ENCODE measurements around the gene INKA2. TPM values are rescaled to one million over a fixed set of nuclear protein-coding genes. Genes with fewer than 3 reads are reported as not detected.
"Not testable (repeated sequence)": the region's sequence is repeated elsewhere in the genome, so short reads cannot be mapped to it uniquely, and the experiment has no call there.

INKA2 gene
- total RNA-seq, 1 donor from 2014 or later: 1.3 TPM

- intact Hi-C loops (cut with micrococcal nuclease): no loop called here
Measured at GRCh38 chr1:111751906-111752575, 12.8 kb upstream of the INKA2 start.

DNA sequence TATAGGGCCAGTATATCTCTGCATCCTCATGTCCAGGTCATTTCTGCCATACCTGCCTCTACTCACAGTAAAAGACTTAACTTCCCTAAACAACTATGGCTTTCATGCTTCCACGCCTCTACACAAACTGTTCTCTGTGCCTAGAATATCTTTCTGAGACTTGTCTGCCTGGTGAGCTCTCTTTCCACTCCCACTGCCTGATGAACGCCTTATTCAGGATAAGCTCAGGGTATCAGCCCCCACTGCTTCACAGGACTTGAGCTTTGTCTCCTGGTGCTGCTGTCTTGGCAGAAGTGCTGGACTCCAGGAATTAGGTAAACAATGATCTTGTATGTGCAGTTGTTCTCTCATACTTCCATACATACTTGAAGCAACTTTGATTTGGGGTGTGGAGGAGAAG is 11.7 kb upstream of the INKA2 start:
- intact Hi-C loops (cut with micrococcal nuclease): no loop called here

- intact Hi-C loops (cut with micrococcal nuclease): no loop called here
Measured at GRCh38 chr1:111749628-111750027, 10.4 kb upstream of the INKA2 start.

GRCh38 chr1:111747947-111748346 is 8.8 kb upstream of the INKA2 start:
- intact Hi-C loops (cut with micrococcal nuclease): loop anchor here (1.0 to 2.0 kb wide), 4 partner anchors 33 to 299 kb away; partner anchors contain the start of genes ATP5PB and WDR77

DNA sequence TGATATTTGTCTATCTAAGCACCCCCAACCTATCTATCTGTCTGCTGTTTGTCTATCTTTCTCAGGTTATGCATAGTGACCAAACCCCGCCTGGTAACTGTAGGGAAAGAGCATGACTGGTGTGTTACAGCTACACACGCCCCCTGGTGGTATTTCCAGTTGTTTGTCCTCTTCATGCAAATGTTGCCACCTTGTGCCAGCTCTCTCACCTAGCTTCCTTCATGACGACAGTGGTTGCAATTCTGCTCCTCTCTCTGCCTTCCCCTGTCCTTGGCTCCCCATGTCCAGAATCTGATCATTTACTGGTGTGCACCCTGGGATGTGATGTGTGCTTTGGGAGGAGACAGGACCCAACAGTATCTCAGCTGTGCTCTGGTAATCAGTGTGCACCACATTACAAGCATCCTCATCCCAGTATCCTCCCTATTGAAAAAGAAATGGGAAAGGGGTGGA is 8.1 kb upstream of the INKA2 start:
- intact Hi-C loops (cut with micrococcal nuclease): loop anchor here (1.0 to 2.0 kb wide), 4 partner anchors 32 to 299 kb away; partner anchors contain the start of genes ATP5PB and WDR77

DNA sequence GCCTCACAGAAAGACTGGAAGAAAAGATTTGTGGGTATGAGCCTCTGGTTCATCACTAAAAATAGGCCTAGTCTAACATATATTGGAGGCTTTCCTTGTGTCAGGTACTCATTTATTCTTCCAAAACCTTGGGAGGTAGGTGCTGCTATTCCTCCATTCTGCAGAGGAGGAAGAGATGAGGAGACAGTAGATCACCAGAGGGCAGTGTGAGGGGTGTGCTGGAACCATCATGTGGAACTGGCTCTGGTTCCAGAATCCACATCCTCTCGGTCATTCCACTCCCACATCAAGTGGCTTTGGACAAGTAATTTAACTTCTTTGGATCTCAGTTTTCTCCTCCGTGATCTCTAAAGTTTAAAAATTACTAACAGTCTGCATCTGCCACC is 7.4 kb upstream of the INKA2 start:
- intact Hi-C loops (cut with micrococcal nuclease): loop anchor here (2.0 kb wide), 1 partner anchor 298 kb away; the partner anchor contains the start of genes ATP5PB and WDR77

DNA sequence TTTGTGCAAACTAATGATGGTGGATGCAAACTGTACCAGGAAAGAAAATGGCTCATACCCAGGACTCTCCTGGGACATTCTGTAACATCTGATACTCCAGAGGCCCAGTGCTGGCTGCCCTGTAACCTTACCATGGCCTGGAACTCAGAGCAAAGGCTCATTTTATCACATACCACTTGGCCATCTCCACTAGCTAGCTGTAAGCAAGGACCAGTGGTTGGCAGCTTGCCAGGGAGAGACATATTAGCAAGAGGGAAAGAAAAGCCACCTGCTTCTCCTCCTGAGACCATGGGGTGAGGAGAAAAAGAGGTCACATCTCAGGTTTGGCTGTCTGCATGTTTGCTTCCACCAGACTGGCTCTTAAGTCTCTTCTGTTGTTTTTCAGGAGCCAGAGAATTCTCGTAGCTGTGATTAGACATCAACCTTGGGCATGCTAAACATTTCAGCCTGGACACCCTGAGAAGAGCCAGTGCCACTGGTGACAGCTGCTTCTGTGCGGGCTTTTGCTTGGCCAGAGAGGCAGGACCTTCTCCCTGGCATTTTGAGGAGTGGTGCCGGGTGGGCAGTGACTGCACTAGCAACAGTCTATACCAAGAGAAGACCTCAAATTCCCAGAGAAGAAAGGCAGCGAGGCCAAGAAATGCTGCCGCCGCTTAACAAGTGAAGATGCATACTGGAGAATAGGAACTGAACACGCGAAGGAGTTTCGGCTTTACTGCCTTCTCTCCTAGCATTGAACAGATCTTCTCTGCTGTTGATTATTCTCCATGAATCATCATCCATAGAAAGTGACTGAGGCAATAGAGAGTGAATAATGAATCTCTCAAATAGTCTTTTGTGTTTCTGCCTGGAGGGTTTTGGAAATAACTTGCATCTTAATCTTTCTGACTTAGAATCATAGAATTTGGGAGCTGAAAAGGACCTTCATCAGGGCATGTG is 6.7 kb upstream of the INKA2 start:
- intact Hi-C loops (cut with micrococcal nuclease): loop anchor here (2.0 kb wide), 1 partner anchor 297 kb away; the partner anchor contains the start of genes ATP5PB and WDR77

DNA sequence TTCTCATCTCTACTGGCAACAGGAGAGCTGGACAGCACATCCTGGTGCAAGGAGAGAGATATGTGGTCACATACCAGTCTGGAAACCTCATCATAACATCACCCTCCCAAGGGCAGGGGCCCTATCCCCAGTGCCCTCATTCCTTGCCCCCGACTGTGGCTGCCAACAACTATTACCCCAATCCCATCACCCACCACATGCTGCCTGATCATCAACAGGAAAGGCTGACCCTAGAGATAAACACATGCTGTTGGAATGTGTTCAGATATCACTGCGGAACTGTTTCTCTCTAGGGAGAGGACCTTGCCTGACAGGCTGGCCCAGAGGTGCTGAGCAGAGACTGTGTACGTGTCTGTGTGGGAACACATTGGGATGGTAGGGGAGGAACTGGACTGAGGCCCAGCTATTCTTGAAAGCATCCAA is 4.5 kb upstream of the INKA2 start:
- intact Hi-C loops (cut with micrococcal nuclease): no loop called here

DNA sequence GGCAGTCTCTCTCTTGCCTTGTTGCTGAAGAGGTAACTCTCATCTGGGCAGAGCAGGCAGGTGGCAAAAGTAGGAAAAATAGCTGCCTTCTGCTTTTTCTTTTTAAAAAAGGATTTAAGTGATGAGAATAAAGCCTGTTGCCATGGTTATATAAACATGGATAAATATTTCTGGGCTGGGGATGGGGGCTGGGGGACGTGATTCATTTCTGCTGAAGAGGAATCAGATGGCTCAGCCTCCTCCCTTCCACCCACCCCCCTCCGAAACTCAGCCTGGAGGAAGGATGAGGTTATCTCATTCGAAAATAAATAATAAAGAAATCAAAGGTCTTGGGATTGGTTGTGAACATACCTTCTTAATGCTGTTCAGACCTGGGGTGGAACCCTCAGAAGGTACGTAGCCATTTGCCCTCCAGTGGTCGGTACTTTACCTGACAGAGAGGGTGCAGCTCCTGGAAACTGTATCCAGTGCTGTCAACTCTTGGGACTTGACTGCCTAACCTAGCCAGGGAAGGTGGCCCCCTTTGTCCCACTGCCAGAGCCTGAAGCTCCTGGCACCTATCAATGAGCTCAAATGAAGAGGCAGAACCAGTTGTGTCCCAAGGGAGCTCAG is 3.8 kb upstream of the INKA2 start:
- intact Hi-C loops (cut with micrococcal nuclease): no loop called here

DNA sequence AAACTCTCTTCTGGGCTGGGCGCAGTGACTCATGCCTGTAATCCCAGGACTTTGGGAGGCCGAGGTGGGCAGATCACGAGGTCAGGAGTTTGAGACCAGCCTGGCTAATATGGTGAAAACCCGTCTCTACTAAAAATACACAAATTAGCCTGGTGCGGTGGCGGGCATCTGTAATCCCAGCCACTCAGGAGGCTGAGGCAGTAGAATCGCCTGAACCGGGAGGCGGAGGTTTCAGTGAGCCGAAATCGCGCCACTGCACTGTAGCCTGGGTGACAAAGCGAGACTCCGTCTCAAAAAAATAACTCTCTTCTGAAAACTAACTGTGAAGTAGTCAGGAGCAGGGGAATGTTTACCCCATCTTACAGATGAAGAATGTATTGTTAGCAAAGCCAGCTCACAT is 3.1 kb upstream of the INKA2 start:
- intact Hi-C loops (cut with micrococcal nuclease): not testable (repeated sequence)

DNA sequence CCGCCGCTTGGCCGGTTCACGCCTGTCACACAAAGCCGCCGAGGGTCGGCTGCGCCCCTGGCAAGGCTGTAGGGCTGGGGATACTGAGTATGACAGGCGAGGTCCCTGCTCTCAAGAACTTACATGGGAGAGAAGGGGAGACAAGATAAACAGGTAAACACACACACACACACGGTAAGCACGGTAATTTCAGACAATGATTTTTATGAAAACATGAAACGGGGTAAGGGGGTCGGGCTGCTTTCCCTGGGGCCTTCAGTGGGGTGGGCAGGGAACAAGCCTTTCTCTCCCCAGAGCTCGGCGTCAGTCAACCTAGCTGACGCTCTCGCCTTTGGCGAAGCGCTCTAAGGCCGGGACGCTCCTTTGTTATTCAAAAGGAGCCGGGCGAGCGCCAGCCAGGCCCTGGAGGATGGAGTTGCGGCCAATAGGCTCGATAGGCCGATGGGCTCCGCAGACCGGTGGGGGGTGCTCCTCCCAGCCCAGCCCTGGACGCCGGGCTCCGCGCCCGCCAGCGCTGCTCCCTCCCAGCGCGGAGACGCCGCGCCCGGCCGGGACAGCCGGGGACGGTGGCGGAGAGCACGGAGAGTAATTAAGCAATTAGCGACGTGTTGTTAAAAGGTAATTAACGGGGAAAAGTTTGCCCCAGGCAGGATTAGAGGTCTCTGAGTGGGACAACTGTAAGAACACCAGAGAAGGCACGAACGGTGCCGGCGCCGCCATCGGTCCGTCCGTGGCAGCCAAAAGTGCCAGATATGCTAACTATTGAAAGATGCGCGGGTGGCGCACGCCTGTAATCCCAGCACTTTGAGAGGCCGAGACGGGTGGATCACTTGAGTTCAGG is 950 bp upstream of the INKA2 start:
- intact Hi-C loops (cut with micrococcal nuclease): loop anchor here (1.0 to 2.0 kb wide), 2 partner anchors 15 to 25 kb away; partner anchors contain the start of gene DDX20

DNA sequence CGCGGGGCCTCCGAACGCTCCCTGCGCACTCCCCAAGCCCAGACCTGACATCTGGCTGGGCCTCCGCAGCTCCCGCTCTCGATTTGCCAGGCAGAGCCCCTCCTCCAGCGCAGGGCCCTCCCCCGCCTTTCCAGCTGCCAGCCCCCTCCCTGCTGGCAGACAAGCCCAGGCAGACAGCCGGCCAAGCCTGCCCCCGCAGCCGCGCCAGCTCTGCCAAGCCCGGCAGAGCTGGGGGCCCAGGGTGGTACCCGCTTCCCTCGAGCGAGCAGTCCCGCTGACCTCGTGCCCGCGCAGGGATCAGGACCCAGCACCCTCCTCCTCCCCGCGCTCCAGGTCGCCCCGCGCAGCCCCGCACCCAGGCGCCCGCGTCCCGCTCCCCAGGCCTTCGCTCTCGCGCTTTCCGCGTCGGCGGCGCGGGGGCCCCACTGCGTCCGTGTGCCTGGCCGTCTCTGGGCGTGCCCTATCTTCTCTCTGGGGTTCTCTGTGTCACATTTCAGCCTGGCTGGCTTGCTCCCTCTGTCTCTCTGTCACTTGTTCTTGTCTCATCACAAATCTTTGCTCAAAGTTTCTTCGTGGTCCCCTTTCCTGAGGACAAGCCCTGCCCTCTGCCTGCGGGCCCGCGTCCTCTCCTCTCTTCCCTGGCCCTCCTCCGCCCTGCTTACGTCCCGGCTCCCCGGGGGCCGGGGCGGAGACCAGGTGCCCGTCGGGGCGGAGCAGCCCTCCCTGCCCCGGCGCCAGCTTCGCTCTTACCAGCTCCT is 580 bp downstream of the INKA2 start:
- intact Hi-C loops (cut with micrococcal nuclease): loop anchor here (1.0 to 2.0 kb wide), 2 partner anchors 17 to 24 kb away; partner anchors contain the start of gene DDX20

GRCh38 chr1:111738133-111738435 is 1.1 kb downstream of the INKA2 start:
- intact Hi-C loops (cut with micrococcal nuclease): loop anchor here (2.0 kb wide), 1 partner anchor 23 kb away; no protein-coding TSS in a partner anchor

DNA sequence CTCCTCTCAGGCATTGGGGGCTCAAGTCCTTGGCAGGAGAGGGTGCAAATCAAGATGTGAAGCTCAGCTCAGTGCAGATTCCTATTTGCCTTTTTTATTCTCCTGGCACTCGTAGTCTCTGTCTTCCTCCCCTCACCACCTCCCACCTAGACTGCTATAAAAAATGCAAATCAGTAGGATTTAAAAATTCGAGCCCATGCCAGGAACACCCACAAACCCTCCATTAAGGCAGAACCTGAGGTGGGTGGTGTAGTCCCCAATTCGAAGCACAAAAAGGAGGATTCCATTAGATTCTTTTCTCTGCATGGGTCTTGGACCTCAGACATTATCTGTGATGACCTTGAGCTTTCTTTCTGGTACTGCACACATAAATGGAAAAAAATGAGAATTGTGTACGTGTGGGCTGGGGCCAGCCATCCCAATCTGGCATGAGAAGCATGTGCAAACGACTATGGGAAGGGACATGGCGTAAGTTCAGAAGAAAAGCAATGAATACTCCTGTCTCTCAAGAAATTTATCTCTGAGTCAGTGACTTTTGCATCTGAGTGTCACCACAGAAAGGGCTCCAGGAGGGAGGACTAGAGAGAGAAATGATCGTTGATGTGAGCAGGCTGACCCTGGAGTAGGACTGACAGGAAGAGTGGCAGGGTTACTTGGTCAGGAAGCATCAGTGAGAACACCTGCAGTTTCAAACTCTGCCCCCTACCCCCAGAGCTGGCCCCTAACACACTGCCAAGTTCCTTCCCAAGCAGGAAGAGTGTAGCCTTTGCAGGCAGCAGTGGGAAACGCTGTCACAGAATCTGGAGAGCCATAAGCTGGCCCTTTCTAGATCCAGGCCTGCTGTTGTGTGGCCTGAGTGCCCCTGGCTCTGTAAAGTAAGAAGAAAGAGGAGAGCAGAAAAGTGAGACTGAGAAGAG is 1.7 kb downstream of the INKA2 start:
- intact Hi-C loops (cut with micrococcal nuclease): loop anchor here (2.0 kb wide), 1 partner anchor 23 kb away; no protein-coding TSS in a partner anchor

- intact Hi-C loops (cut with micrococcal nuclease): no loop called here
Measured at GRCh38 chr1:111736548-111737215, 2.5 kb downstream of the INKA2 start.

GRCh38 chr1:111735858-111736544 is 3.2 kb downstream of the INKA2 start:
- intact Hi-C loops (cut with micrococcal nuclease): no loop called here

DNA sequence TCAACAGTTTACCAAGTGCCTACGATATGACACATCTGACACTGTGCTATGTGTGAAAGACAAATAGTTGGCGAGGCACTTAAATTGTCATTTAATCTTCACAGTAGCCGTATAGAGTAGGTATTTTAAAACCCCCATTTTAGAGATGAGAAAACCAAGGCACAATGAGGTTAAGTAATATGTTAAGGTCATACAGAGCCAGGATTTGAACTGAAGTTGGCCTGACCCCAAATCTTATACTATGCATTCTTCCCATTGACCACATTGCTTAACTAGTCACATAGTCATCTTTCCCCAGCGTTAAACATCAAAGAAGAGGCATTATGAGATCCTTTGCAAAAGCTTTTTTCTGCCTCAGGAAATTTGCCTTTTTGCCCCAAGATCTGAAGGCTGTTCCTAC is 3.9 kb downstream of the INKA2 start:
- intact Hi-C loops (cut with micrococcal nuclease): no loop called here

DNA sequence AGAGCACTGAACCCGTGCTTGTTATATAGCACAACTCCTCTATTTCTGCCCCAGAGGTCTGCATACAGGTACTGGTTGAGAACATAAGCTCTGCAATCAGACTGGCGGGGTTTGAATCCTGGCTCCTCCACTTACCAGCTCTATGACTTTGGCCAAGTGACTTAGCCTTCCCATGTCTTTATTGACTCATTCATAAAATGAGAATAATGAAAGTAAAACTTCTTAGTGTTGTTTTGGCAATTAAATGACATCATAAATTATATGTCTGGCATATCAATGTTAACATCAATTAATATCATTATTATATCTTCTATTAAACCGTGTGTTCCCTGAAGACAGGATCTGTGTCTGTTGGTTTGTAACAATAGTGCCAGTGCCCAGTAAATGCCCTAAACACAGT is 4.3 kb downstream of the INKA2 start:
- intact Hi-C loops (cut with micrococcal nuclease): no loop called here
